Kidney (tissue), 14 donors: ENCODE data around the gene CSNK1D. TPM values are rescaled to one million over a fixed set of nuclear protein-coding genes. Genes with fewer than 3 reads are reported as not detected.
A peak's percentile ranks its signal among the peaks of the same experiment; 100 is the strongest.

Source experiments
- DNase-seq, 5 donors: peaks; one replicate each; pipeline ENCODE4 v3.0.0-alpha.2; 2013 to 2020
- FAIRE-seq: peaks from 2 replicates; lab custom pipeline; 2012; peaks lifted over from hg19 to GRCh38; lab: Jason Lieb, UNC
- H3K27ac ChIP-seq, 2 donors: one replicate each; pipeline ENCODE4 v1.7.0; 2013; ENCODE audit warnings: low read depth in 2 of 2, low read length in 2 of 2, inconsistent platforms in 1 of 2
- H3K27me3 ChIP-seq: one replicate; pipeline ENCODE4 v1.7.1; 2013; ENCODE audit warnings: low read length, inconsistent platforms; ENCODE audit not compliant: control insufficient read depth, insufficient read depth
- H3K36me3 ChIP-seq, 3 donors: one replicate each; pipeline versions ENCODE4 v1.7.0 to v1.7.1; 2013; ENCODE audit warnings: low read length in 3 of 3, control low read depth in 1 of 3, inconsistent platforms in 1 of 3; ENCODE audit not compliant: insufficient read depth in 3 of 3, control insufficient read depth in 2 of 3
- H3K4me1 ChIP-seq, 3 donors: one replicate each; pipeline versions ENCODE4 v1.7.0 to v1.7.1; 2013; ENCODE audit warnings: low read length in 3 of 3, inconsistent platforms in 1 of 3, low read depth in 1 of 3; ENCODE audit not compliant: control insufficient read depth in 2 of 3, insufficient read depth in 2 of 3
- H3K4me3 ChIP-seq, 3 donors: one replicate each; pipeline versions ENCODE4 v1.7.0 to v1.8.1; 2013; ENCODE audit warnings: low read length in 3 of 3, control low read depth in 1 of 3, inconsistent platforms in 1 of 3
- H3K9ac ChIP-seq, 3 donors: one replicate each; pipeline versions ENCODE4 v1.7.0 to v1.7.1; 2013; ENCODE audit warnings: low read length in 3 of 3, control low read depth in 1 of 3, inconsistent platforms in 1 of 3
- H3K9me3 ChIP-seq, 3 donors: one replicate each; pipeline versions ENCODE4 v1.7.0 to v1.7.1; 2013; ENCODE audit warnings: low read length in 3 of 3, control low read depth in 1 of 3, inconsistent platforms in 1 of 3; ENCODE audit not compliant: control insufficient read depth in 2 of 3, insufficient read depth in 1 of 3
- CTCF ChIP-seq: IDR thresholded peaks from 3 replicates; pipeline ENCODE4 v1.5.1; 2012; ENCODE audit warnings: mild to moderate bottlenecking, moderate library complexity, borderline replicate concordance; ENCODE audit not compliant: insufficient read depth; ENCODE audit errors: extremely low read depth
- intact Hi-C: fragments of 100-400 bp; cut with DNase I; formaldehyde crosslinking; loops from one replicate; pipeline ENCODE4 v1.11.1; 2022
- polyA plus RNA-seq: library from polyadenylated mRNA; stranded (reverse); fragments of 350-450 nt; fragmentation: Illumina TruSeq; extraction: RNeasy Lipid Tissue Mini Kit (QIAGEN cat#74804); gene quantifications from one replicate; pipeline ENCODE4 v1.2.3, GENCODE V29; 2014; ENCODE audit warnings: low read depth, low replicate concordance; ENCODE audit not compliant: insufficient read depth
- total RNA-seq: library from RNA; stranded (reverse); fragmentation: NEBNext Ultra II Directional; extraction: Animal tissue kit (Norgen Biotek cat#: 25700); gene quantifications from one replicate; pipeline ENCODE4 v1.2.1, GENCODE V29; 2021
- donor health status: control.
- donor health status: control.
- donor health status: control.
- donor health status: control.
- donor health status: control.
- donor health status: DM: yes; HTN: yes; CAD: no.
- donor health status: Normal renal cell carcinoma (clear cell type).

CSNK1D gene
- total and polyA plus RNA-seq, 2 donors from 2014 or later: 69.7 to 160 TPM

- no peak for FAIRE-seq
- no peak for TF ChIP-seq CTCF
- peak overlapping the region; percentile 85 to 92 for H3K27ac ChIP-seq
- peaks cover 10 to 31% (median 21%) of the 10 kb centered on the region in 3 donors for H3K36me3 ChIP-seq
- H3K27me3 ChIP-seq: no peaks in the 10 kb centered on the region
- peak; percentile 33 to 95 (median 57) for DNase-seq
- H3K9me3 ChIP-seq: no peaks in the 10 kb centered on the region
- intact Hi-C loops: no loop called here
- peak overlapping the region in 1 of 3 donors; percentile 52 for H3K9ac ChIP-seq
- peaks cover 0 to 46% (median 42%) of the 10 kb centered on the region in 3 donors for H3K4me1 ChIP-seq
- peak overlapping the region in 2 of 3 donors; percentile 4 to 28 for H3K4me3 ChIP-seq
Observed at GRCh38 chr17:82267575-82268379, 5.7 kb downstream of the CSNK1D start.

GRCh38 chr17:82266142-82266541 is 7.4 kb downstream of the CSNK1D start:
- Histone ChIP-seq H3K27me3 (no peaks in the 10 kb centered on the region), H3K27ac (peak overlapping the region; percentile 0 to 26), H3K9me3 (no peaks in the 10 kb centered on the region), H3K9ac (peak overlapping the region in 1 of 3 donors; percentile 27), H3K4me1 (peaks cover 0 to 38% (median 36%) of the 10 kb centered on the region in 3 donors), H3K4me3 (no peak overlapping the region), H3K36me3 (peaks cover 7 to 41% (median 29%) of the 10 kb centered on the region in 3 donors)
- TF ChIP-seq CTCF: no peak
- DNase-seq: no peak
- intact Hi-C loops: no loop called here
- no peak for FAIRE-seq

DNA sequence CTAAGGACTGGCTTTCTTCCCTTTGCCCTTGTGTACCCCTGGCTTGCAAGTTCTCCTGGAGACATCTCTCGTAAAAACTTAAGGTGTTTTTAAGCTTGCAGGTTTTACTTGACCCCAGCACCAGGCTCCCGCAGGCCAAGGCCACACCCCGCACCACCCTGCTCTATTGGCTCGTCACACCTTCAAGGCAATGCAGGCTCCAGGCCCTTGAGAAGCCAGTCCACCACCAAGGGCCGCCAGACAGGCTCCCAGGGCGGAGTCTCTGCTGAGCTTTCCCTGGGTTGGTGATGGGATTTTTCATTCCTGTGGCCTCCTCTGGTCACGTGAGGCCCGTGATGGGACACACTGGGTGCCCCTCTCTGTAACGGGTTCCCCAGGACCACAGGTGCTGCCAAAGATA is 9.9 kb downstream of the CSNK1D start:
- Histone ChIP-seq H3K36me3 (peaks cover 23 to 62% (median 48%) of the 10 kb centered on the region in 3 donors), H3K4me3 (no peak overlapping the region), H3K27ac (no peak overlapping the region), H3K9me3 (no peaks in the 10 kb centered on the region), H3K4me1 (peaks cover 0 to 25% (median 23%) of the 10 kb centered on the region in 3 donors), H3K27me3 (no peaks in the 10 kb centered on the region), H3K9ac (no peak overlapping the region)
- FAIRE-seq (no peak), DNase-seq (no peak)
- intact Hi-C loops: no loop called here
- TF ChIP-seq CTCF: no peak
